GM12878 (cell line): ENCODE data around the gene SAPCD2. TPM values are rescaled to one million over a fixed set of nuclear protein-coding genes. Genes with fewer than 3 reads are reported as not detected.
A peak's percentile ranks its signal among the peaks of the same experiment; 100 is the strongest.

Source experiments
- BACH1 ChIP-seq: fragments of 450-650 bp; IDR thresholded peaks from 2 replicates; pipeline ENCODE4 v1.6.1; 2017; ENCODE audit warnings: mild to moderate bottlenecking, borderline replicate concordance
- BHLHE40 ChIP-seq, 2 experiments: fragments of 450-650 bp in 1 of 2; IDR thresholded peaks; 2 replicates each; pipeline ENCODE4 v1.6.1; 2011 to 2017; ENCODE audit warnings: low read depth in 2 of 2, borderline replicate concordance in 1 of 2, improper control_type of control experiment in 1 of 2, low read length in 1 of 2, mild to moderate bottlenecking in 1 of 2
- CHD1 ChIP-seq: IDR thresholded peaks from 2 replicates; pipeline ENCODE4 v1.6.1; 2012; ENCODE audit warnings: low read depth, low read length, improper control_type of control experiment
- DPF2 ChIP-seq: fragments of 450-650 bp; IDR thresholded peaks from 2 replicates; pipeline ENCODE4 v1.6.1; 2017; ENCODE audit warnings: mild to moderate bottlenecking
- E2F4 ChIP-seq: IDR thresholded peaks from 2 replicates; pipeline ENCODE4 v1.6.1; 2012; ENCODE audit warnings: low read depth, low read length, improper control_type of control experiment
- E4F1 ChIP-seq: fragments of 450-650 bp; IDR thresholded peaks from 2 replicates; pipeline ENCODE4 v1.6.1; 2018; ENCODE audit warnings: borderline replicate concordance, mild to moderate bottlenecking; ENCODE audit not compliant: partially characterized antibody
- EZH2 ChIP-seq: IDR thresholded peaks from 2 replicates; pipeline ENCODE4 v1.6.1; 2012; ENCODE audit warnings: low read depth, mild to moderate bottlenecking, control low read depth, inconsistent platforms, low read length, borderline replicate concordance; ENCODE audit not compliant: control insufficient read depth
- MEF2B ChIP-seq: fragments of 450-650 bp; IDR thresholded peaks from 2 replicates; pipeline ENCODE4 v1.6.1; 2018; ENCODE audit warnings: mild to moderate bottlenecking, moderate library complexity; ENCODE audit not compliant: partially characterized antibody, poor library complexity, severe bottlenecking
- MTA2 ChIP-seq: fragments of 450-650 bp; IDR thresholded peaks from 2 replicates; pipeline ENCODE4 v1.6.1; 2016; ENCODE audit warnings: low read depth, mild to moderate bottlenecking, moderate library complexity
- MTA3 ChIP-seq: IDR thresholded peaks from 2 replicates; pipeline ENCODE4 v1.6.1; 2012; ENCODE audit warnings: low read length, inconsistent platforms, borderline replicate concordance
- MXI1 ChIP-seq: fragments of 150-350 bp; IDR thresholded peaks from 2 replicates; pipeline ENCODE4 v1.6.1; 2011; ENCODE audit warnings: low read depth, mild to moderate bottlenecking, inconsistent platforms, low read length, improper control_type of control experiment
- PML ChIP-seq: IDR thresholded peaks from 2 replicates; pipeline ENCODE4 v1.6.1; 2012; ENCODE audit warnings: low read length, inconsistent platforms
- PRDM15 ChIP-seq: fragments of 450-650 bp; formaldehyde crosslinking; IDR thresholded peaks from 2 replicates; pipeline ENCODE4 v1.4.0; 2020; ENCODE audit warnings: mild to moderate bottlenecking, moderate library complexity
- SIN3A ChIP-seq: IDR thresholded peaks from 2 replicates; pipeline ENCODE4 v1.6.1; 2012; ENCODE audit warnings: low read depth, low read length, improper control_type of control experiment
- SREBF1 ChIP-seq: IDR thresholded peaks from 2 replicates; pipeline ENCODE4 v1.6.1; 2012; ENCODE audit warnings: mild to moderate bottlenecking, low read length
- SREBF2 ChIP-seq: IDR thresholded peaks from 2 replicates; pipeline ENCODE4 v1.6.1; 2012; ENCODE audit warnings: mild to moderate bottlenecking, low read length
- TCF7 ChIP-seq: IDR thresholded peaks from 2 replicates; pipeline ENCODE4 v1.6.1; 2014; ENCODE audit warnings: antibody characterized with exemption, borderline replicate concordance
- ZBTB4 ChIP-seq: fragments of 450-650 bp; formaldehyde crosslinking; IDR thresholded peaks from 2 replicates; pipeline ENCODE4 v1.4.0; 2022; ENCODE audit warnings: mild to moderate bottlenecking, moderate library complexity
- ZNF274 ChIP-seq: IDR thresholded peaks from one replicate; pipeline ENCODE4 v1.8.0; 2011; ENCODE audit not compliant: insufficient read length, insufficient read depth
- polyA plus RNA-seq, 11 experiments: library from polyadenylated mRNA; depleted of rRNA in 4 of 11; unstranded in 6 of 11; stranded (reverse) in 5 of 11; fragments of >200 nt; fragmentation: Nextera tagmentation in 4 of 11; fragmentation: Illumina TruSeq in 1 of 11; extraction: Ambion mirVana in 4 of 11; extraction: Trizol in 1 of 11; gene quantifications; 1 replicate in 1 of 11; 2 replicates in 10 of 11; pipeline versions ENCODE4 v1.2.1 to v1.2.3, GENCODE V29; 2011 to 2016; ENCODE audit warnings: inconsistent platforms in 2 of 11, missing spikeins in 2 of 11, low read depth in 1 of 11
- total RNA-seq, 4 experiments: library from RNA; depleted of rRNA in 3 of 4; stranded (reverse); fragments of >200 nt in 3 of 4; fragmentation: Illumina TruSeq in 1 of 4; extraction: Trizol in 1 of 4; gene quantifications; 2 replicates each; pipeline versions ENCODE4 v1.2.1 to v1.2.3, GENCODE V29; 2013 to 2021

The SAPCD2 gene
- total and polyA plus RNA-seq, 10 of the 15 experiments (the other 5 are each of a cell fraction or from before 2014, with no cell fraction given): 1.6 to 35.2 (median 7.2) TPM

- no peak for TF ChIP-seq E4F1
- TF ChIP-seq TCF7: no peak
- TF ChIP-seq BACH1: peak; percentile 60; the same call in 1 of the 2 replicates
- no peak for TF ChIP-seq SREBF1
- no peak for TF ChIP-seq ZNF274
- no peak for TF ChIP-seq PRDM15 (CRISPR knock-in tag)
- TF ChIP-seq E2F4: no peak
- no peak for TF ChIP-seq SIN3A
- TF ChIP-seq ZBTB4 (CRISPR knock-in tag): no peak
- TF ChIP-seq DPF2: peak; percentile 90
- no peak for TF ChIP-seq CHD1
- peak in 1 of 2 experiments; percentile 41; a peak in 1 of 4 replicates for TF ChIP-seq BHLHE40 (IDR thresholded peaks at IDR 0.05; ENCODE audit: borderline replicate concordance in 1 of 2, low read depth in 2 of 2, low read length in 1 of 2)
- TF ChIP-seq MTA2: peak; percentile 67; the same call in 1 of the 2 replicates
- no peak; the same call in 1 of the 2 replicates for TF ChIP-seq MTA3
- TF ChIP-seq SREBF2: no peak
- TF ChIP-seq PML: no peak
- TF ChIP-seq EZH2: no peak
- TF ChIP-seq MEF2B: peak; percentile 46
- no peak for TF ChIP-seq MXI1
Measured at GRCh38 chr9:137034709-137035506, 35.4 kb downstream of the SAPCD2 start (continued).
